ENCODE data around the gene HDAC9.

The HDAC9 gene

DNA sequence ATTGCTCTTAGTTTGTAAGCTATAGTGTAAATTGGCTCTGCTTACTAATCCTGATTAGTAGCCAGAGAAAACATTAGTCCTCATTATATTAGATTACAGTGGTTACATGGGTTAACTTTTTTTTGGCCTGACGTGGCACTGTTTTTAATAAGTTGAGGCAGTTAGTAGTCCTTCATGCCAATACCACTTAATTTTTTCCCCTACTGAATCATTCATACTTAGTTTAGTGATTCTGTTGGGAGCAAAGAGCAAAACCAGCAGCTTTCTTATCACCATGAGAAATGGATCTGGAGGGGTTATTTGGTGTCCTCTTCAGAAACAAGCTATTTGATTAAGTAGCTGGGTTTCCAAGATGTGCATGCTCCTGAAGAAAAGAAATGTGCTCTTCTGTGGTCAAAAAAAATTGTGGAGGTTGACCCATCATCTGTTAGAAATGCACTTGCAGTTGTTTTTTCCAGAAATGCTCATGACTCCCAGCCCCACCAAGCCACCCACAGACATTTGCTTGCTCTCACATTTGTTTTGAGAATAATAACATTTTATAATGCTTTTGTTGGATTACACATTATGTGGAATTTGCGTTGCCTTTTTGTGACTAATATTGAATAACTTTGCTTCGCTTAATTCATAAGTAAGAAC lies 258.5 kb downstream of the HDAC9 start:
- DNase-seq, result no peak

- no peak for DNase-seq
Measured at GRCh38 chr7:18754766-18755165, 259.2 kb downstream of the HDAC9 start.

GRCh38 chr7:18755793-18756192 lies 260.2 kb downstream of the HDAC9 start:
- no peak for DNase-seq

- DNase-seq, result no peak
Measured at GRCh38 chr7:18756378-18757050, 261.0 kb downstream of the HDAC9 start.

DNA sequence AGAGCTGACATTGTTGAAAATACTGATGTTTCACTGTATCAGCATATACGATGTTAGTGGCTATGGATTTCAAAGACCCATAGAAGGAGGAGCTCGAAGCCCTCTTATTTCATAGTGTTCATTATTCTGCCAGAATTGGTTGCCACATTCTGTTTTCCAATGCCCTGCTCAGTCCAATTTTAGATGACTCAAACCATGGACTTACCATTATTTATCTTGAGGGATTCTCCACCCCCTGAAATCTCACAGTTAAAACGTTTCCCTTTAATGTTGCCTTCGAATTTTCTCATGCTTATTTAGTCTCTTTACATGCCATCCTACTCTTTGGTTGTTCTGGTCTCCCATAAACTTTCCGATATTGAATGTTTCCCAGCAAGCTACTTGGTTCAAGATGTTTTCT lies 264.5 kb downstream of the HDAC9 start:
- DNase-seq, result no peak

DNA sequence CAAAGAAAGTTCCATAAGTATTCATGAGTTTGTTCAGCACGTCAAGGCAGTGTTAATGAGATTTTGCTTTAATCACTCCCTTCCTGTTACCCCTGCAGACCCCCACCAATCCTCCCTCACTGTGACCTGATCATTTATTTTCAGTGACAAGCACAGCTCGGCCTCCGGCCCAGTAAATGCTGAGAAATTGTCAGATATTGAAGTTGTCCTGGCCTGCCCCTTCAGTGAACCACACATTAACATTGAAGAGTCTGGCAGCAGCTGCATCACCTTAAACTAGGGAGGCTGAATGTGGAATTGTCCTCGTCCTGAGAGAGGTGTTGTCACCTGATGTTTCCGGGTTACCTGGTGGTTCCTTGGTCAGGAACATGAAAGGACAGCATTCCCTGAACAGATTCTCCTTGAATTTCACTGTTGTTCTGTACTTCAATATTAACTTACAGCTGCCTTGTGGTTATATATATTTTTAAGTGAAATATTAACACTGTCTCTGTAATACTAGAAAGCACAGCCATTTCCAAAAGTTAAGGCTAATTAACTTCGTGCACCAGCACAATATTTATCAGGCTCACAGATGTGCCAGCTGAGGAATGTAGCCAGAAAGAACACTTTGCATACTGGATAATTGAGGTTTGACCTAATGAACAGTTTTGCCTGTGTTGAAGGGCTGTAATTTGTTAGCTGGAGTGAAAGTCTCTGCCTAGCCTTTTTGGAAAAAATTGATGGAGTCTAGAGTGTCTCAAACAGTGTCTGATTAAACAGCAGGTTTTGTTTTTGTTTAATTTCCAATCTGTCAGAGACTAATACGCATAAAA lies 265.3 kb downstream of the HDAC9 start:
- no peak for DNase-seq

- DNase-seq, result no peak
Measured at GRCh38 chr7:18762189-18762588, 266.6 kb downstream of the HDAC9 start.

GRCh38 chr7:18768256-18768655 lies 272.7 kb downstream of the HDAC9 start:
- no peak for DNase-seq

GRCh38 chr7:18770154-18770811 lies 274.7 kb downstream of the HDAC9 start:
- DNase-seq, result no peak

- DNase-seq, result no peak
Measured at GRCh38 chr7:18770822-18771221, 275.3 kb downstream of the HDAC9 start.

GRCh38 chr7:18771834-18772566 lies 276.5 kb downstream of the HDAC9 start:
- DNase-seq, result no peak

GRCh38 chr7:18772567-18772965 lies 277.0 kb downstream of the HDAC9 start:
- DNase-seq, result no peak

DNA sequence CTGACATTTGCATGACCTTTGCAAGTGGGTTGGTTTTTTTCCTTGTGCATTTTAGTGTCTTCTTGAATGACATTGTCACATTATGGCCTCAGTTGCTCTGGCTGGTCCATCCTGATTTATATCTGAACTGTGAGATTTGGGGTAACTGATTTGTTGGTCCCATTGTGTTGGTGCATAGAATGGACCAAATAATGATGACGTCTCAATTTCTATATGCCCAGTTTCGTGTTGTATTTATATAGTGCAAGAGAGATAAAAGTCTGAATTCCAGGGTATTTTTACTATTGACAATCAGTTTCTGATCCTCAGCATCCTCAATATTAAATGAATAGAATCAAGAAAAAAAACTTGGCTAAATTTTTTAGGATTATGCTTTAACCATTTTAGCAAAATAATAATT lies 281.8 kb downstream of the HDAC9 start:
- no peak for DNase-seq

DNA sequence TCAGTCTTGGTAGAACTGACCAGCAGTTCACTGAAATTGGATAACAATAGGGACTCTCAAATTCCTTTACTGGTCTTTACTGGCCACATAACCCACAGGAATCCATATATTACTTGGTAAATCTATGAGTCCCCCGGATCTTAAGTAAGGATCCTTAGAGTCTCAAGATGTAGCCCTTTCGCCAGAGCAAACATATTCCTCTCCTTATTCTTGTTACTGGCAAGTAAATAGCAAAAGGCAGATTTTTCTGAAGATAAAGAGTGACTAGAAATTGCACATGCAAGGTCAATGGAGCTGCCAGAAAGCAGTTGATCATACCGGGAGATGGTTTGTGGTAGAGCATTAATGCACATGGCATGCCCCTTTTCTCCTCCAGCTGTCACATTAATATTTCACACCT lies 283.0 kb downstream of the HDAC9 start:
- no peak for DNase-seq

DNA sequence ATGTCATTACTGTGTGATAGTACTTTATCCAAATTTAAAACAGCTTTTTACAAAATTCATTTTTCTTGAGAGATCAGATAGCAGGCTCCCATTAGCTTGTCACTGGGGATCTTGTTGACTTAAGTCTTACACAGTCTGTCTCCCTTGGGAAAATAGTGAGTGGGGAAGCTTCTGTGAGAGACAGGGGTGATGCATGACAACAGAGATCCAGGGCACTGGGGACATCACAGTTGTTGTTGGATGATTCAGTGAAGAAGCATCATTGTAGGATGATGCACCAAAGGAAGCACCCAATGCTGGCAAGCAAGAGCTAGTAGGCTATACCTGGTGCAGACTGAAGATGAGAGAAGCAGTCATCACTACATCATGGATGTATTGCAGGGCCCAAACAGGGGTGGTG lies 284.7 kb downstream of the HDAC9 start:
- no peak for DNase-seq

DNA sequence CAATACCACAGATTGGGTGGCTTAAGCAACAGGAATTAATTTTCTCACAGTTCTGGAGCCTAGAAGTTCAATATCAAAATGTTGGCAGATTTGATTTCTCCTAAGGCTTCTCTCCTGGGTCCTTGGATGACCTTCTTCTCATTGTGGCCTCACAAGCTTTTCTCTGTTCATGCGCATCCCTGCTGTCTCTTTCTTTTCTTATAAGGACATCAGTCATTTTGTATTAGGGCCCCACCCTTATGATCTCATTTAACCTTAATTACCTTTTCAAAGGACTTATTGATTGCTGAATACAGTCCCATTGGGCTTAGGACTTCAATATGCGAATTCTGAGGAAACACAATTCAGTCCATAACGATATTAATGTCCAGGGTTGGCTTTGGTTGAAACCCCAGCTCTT lies 285.4 kb downstream of the HDAC9 start:
- no peak for DNase-seq

DNA sequence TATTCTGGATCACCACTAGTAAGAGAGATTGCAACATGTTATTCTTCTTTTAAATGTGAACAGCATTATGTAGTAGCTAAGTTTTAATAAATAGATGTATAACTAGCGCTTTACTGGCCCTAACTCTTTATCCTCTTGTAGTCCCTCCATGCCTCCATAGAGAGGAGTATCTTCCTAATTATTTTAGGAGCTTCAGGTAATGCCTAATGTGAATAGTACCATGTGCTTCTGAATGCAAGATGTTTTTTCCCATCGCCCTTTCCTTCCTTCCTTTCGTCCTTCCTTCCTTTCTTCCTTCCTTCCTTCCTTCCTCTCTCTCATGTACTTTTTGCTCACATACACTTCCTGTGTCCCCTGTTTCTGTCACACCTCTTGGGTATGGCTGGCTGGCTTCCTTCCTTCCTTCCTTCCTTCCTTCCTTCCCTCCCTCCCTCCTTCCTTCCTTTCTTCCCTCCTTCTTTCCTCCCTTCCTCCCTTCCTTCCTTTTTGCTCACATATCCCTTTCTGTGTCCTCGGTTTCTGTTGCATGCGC lies 290.7 kb downstream of the HDAC9 start:
- DNase-seq, result no peak

GRCh38 chr7:18786796-18787195 lies 291.2 kb downstream of the HDAC9 start:
- DNase-seq, result no peak

DNA sequence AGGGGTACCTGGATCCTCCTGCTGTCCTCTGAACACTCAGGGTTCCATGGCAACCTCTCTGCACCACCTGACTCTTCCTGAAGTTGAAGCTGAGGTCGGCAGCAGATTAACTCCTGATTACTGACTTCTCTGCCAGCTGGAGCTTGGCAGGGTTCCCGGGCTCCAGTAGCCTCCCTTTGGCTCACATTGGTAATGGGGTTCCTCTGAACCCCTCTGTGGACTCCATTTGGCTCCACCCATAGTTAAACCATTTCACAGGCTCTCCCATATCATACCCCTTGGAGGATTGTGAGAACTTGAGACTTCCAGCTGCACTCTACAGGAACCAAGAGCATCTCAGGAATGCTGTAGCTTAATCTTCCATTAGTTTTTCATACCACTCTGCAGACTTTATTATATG lies 292.5 kb downstream of the HDAC9 start:
- no peak for DNase-seq

DNA sequence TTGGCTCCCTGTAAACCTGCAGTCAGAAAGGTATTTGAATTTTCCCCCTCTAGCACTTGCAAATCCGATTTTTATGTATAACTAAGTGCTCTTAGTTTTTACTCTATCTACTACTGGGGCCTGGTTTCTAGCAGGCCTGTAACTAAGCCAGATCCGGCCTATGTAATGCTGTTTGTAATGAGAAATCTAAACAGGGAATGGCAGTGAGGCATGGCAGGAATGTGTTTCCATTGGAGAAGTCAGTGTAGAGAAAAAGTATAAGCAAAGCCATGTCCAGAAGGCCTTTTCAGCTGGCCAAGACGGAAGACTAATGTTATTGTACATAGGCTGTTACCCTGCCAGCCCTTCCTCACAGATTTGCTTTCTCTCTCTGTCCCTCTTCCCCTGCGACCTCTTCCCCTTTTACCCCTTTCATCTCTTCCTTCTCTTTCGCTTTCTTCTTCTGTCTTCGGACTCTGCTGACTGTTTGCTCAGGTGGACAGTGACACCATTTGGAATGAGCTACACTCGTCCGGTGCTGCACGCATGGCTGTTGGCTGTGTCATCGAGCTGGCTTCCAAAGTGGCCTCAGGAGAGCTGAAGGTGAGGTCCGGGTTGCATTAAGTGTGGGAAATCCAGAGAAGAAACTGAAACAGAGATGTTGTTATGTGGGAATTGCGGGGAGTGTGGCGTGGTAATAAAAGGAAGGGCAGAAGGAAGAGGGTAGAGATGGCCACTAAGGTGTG lies 297.5 kb downstream of the HDAC9 start:
- DNase-seq, result no peak

DNA sequence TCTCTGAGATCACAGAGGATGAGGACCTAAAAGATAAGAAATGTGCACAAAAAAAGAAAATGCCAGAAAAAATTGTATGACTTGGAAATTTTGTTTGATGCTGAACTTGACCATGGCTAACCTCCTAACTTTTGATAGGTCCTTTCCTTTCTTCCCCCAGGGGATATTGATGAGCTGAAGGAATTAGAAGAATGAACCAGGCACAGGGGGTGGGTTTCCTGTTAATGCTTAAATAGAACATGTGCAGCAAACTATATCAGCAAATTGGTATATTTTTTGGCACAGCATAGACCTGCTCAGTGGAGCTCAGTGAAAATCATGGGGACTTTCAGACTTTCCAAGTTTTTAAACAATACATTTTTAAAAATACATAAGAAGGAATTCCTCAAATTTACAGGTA lies 300.7 kb downstream of the HDAC9 start:
- DNase-seq, result no peak

All from activated naive CD4-positive, alpha-beta T cell treated with Interleukin-2 at 50 U/mL for 16 hours (primary cell).